Activated CD8-positive, alpha-beta T cell treated with anti-CD3 and anti-CD28 coated beads for 36 hours (primary cell): Measurements from ENCODE around the gene KCNH2. TPM values are rescaled to one million over a fixed set of nuclear protein-coding genes. Genes with fewer than 3 reads are reported as not detected.

Source experiments
- ATAC-seq: fragments of 200-7000 bp; cut with Tn5 transposase; one replicate; pipeline ENCODE4 v1.10.0; 2021; ENCODE audit warnings: mild to moderate bottlenecking, moderate library complexity
- CTCF ChIA-PET: fragments of 350-600 bp; sonication (Branson Sonifier 250); formaldehyde crosslinking; loops from one replicate; lab custom pipeline; 2021; ENCODE audit warnings: antibody characterized with exemption; lab: Charles Lee
- POLR2A ChIA-PET: fragments of 350-600 bp; sonication (Branson Sonifier 250); formaldehyde crosslinking; loops from one replicate; lab custom pipeline; 2021; ENCODE audit warnings: antibody characterized with exemption; lab: Charles Lee
- DNase-seq: peaks from one replicate; pipeline ENCODE4 v3.0.0-alpha.2; 2020
- H3K27ac Mint-ChIP-seq: one replicate; pipeline ENCODE4 v1.8.0; 2021; ENCODE audit warnings: mild to moderate bottlenecking, mixed read lengths
- H3K27me3 Mint-ChIP-seq: one replicate; pipeline ENCODE4 v1.8.0; 2021; ENCODE audit warnings: mixed read lengths
- H3K36me3 Mint-ChIP-seq: one replicate; pipeline ENCODE4 v1.8.0; 2021; ENCODE audit warnings: low read depth, mixed read lengths
- H3K4me1 Mint-ChIP-seq: one replicate; pipeline ENCODE4 v1.8.0; 2021; ENCODE audit warnings: low read depth, mixed read lengths
- H3K4me3 Mint-ChIP-seq: one replicate; pipeline ENCODE4 v1.8.0; 2021; ENCODE audit warnings: mild to moderate bottlenecking, moderate library complexity, mixed read lengths
- H3K9me3 Mint-ChIP-seq: one replicate; pipeline ENCODE4 v1.8.0; 2021; ENCODE audit warnings: mixed read lengths
- intact Hi-C: fragments of 100-400 bp; cut with micrococcal nuclease; formaldehyde crosslinking; loops from one replicate; pipeline ENCODE4 v1.10.0; 2022
- total RNA-seq, 2 experiments: library from RNA; stranded (reverse); gene quantifications; one replicate each; pipeline ENCODE4 v1.2.3, GENCODE V29; 2021
- TF ChIP-seq, protein P1 (sequence below): fragments of 200-600 bp; IDR thresholded peaks from one replicate; pipeline ENCODE4 v1.8.0; 2022; ENCODE audit warnings: antibody characterized with exemption, mild to moderate bottlenecking

The KCNH2 gene
- total RNA-seq, 2 experiments from 2014 or later = 0.23 to 0.29 TPM

DNA sequence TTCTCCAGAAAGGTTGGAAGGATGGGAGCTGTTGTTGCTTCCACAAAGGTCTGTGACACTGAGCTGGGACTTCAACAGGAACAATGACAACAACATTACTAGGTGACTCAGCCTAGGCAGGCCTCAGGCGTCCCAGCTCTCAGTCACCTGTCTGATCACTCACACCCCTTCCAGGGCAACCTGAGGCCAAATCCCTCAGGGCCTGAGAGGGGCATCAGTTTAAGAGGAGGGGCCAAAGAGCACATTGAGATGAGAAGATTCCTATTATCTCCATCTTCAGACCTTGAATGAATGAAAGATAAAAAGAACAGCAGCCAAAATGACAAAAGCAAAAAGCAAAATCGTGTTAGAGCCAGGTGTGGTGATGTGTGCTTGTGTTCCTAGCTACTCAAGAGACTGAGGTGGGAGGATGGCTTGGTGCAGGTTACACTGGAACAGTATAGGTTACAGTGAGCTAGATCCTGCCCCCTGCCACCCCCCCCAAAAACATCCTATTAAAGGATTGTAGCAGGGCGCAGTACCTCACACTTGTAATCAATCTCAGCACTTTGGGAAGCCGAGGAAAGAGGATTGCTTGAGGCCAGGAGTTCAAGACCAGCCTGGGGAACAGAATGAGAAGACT is 46.4 kb upstream of the KCNH2 start, which contains the start of gene ATG9B:
Gene ATG9B, minus strand, starts transcription at position 60 of the 622 bp plus-strand sequence. CDS start 71 bp downstream, outside the sequence.
- TF ChIP-seq, protein P1, sequence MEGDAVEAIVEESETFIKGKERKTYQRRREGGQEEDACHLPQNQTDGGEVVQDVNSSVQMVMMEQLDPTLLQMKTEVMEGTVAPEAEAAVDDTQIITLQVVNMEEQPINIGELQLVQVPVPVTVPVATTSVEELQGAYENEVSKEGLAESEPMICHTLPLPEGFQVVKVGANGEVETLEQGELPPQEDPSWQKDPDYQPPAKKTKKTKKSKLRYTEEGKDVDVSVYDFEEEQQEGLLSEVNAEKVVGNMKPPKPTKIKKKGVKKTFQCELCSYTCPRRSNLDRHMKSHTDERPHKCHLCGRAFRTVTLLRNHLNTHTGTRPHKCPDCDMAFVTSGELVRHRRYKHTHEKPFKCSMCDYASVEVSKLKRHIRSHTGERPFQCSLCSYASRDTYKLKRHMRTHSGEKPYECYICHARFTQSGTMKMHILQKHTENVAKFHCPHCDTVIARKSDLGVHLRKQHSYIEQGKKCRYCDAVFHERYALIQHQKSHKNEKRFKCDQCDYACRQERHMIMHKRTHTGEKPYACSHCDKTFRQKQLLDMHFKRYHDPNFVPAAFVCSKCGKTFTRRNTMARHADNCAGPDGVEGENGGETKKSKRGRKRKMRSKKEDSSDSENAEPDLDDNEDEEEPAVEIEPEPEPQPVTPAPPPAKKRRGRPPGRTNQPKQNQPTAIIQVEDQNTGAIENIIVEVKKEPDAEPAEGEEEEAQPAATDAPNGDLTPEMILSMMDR = no peak
- no peak for DNase-seq
- H3K36me3 Mint-ChIP-seq = peaks cover 4% of the 10 kb centered on the region
- no peak for ATAC-seq
- intact Hi-C loops = no loop called here
- peaks cover 14% of the 10 kb centered on the region for H3K4me1 Mint-ChIP-seq
- H3K9me3 Mint-ChIP-seq = no peaks in the 10 kb centered on the region
- H3K27me3 Mint-ChIP-seq = peaks cover 7% of the 10 kb centered on the region
- ChIA-PET POLR2A (no interaction called here), CTCF (interaction anchor here (1.0 kb wide), 1 partner anchor 86 kb away, joined by 3 read pairs; no protein-coding TSS in a partner anchor)
- H3K27ac Mint-ChIP-seq = no peak within 1 kb of the TSS
- no peak within 1 kb of the TSS for H3K4me3 Mint-ChIP-seq

DNA sequence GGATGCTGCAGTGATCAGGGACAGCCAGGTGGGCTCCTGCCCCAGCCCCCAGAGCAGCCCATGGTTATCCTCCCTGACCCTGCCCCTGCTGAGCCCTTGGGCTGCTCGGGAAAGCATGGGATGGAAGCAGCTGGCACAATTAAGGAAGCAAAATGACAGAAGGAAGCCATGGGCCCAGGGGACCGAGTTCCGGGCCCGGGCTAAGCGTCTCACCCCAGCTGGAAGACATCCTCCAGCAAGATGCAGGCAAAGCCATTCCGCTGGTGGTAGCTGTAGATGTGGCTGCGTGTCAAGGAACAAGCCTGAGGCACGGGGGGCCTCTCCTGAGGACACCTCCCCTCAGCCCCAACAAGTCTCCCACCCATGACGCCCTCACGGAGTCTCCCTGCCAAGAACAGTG is 45.1 kb upstream of the KCNH2 start:
- Mint-ChIP-seq H3K36me3 (no peaks in the 10 kb centered on the region), H3K4me3 (no peak overlapping the region), H3K4me1 (peaks cover 17% of the 10 kb centered on the region), H3K9me3 (no peaks in the 10 kb centered on the region), H3K27ac (no peak overlapping the region), H3K27me3 (peaks cover 9% of the 10 kb centered on the region)
- ChIA-PET CTCF (interaction anchor here (2.0 kb wide), 1 partner anchor 12 kb away, joined by 6 read pairs; no protein-coding TSS in a partner anchor), POLR2A (no interaction called here)
- TF ChIP-seq, protein P1 = no peak
- intact Hi-C loops = no loop called here
- no peak for DNase-seq
- ATAC-seq = no peak

DNA sequence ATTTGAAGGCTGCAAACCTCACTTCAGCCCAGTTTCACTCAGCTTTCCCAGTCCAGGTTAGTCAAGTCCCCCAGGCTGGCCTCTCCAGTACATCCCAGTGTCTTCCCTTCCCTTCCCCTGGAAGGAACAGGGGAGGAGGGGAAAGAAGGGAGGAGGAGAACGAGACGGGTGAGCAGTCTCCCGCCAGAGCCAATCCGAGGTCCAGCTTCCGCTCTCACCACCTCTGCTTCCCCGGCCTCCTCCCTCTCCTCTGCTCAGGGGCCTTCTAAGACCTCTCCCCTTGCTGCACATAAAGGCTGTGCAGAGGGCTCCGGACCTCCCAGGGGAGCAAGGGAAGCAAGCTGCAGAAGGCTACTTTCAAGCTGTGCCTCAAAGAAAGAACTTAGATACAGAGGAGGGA is 42.1 kb upstream of the KCNH2 start:
- no peak for ATAC-seq
- ChIA-PET POLR2A (interaction anchor here (0.5 to 3.5 kb wide), 5 partner anchors 8 to 111 kb away, joined by 3 to 20 read pairs (median 3); partner anchors contain the start of gene ABCB8), CTCF (interaction anchor here (2.7 to 8.6 kb wide), 4 partner anchors 9 to 122 kb away, joined by 15 to 73 read pairs (median 23); partner anchors contain the start of gene ABCB8)
- Mint-ChIP-seq H3K27ac (no peak overlapping the region), H3K4me1 (peaks cover 34% of the 10 kb centered on the region), H3K9me3 (no peaks in the 10 kb centered on the region), H3K36me3 (peaks cover 3% of the 10 kb centered on the region), H3K27me3 (peaks cover 10% of the 10 kb centered on the region), H3K4me3 (no peak overlapping the region)
- no peak for DNase-seq
- intact Hi-C loops = no loop called here
- TF ChIP-seq, protein P1 = no peak

DNA sequence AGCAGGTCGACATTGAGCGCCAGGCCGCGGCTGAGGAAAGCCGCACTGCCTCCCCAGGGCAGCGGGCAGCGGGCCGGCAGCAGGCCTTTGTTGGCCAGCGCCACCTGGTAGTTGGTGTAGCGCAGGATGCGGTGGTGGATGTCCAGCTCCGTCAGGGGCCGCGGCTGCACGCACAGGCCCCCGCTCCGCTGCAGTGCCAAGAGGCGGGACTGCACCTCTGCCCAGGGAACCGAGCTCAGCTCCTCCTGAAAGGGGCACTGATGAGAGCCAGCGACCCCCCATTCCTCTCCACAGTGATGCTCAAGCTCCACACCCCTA is 41.0 kb upstream of the KCNH2 start:
- Mint-ChIP-seq H3K9me3 (no peaks in the 10 kb centered on the region), H3K4me3 (peak overlapping the region; percentile 79), H3K27ac (peak overlapping the region; percentile 76), H3K36me3 (peaks cover 10% of the 10 kb centered on the region), H3K27me3 (peaks cover 10% of the 10 kb centered on the region), H3K4me1 (peaks cover 44% of the 10 kb centered on the region)
- ChIA-PET CTCF (interaction anchor here (0.6 to 8.6 kb wide), 26 partner anchors 10 to 504 kb away, joined by 3 to 73 read pairs (median 5); partner anchors contain the start of genes ABCB8 and GIMAP7), POLR2A (interaction anchor here (0.7 to 3.5 kb wide), 6 partner anchors 9 to 280 kb away, joined by 3 to 20 read pairs (median 3); partner anchors contain the start of genes ABCB8 and ABCF2)
- intact Hi-C loops = no loop called here
- DNase-seq (no peak), ATAC-seq (no peak)
- TF ChIP-seq, protein P1 = no peak
